Thyroid gland (tissue), 4 donors: ENCODE data around the gene TGM2. TPM values are rescaled to one million over a fixed set of nuclear protein-coding genes. Genes with fewer than 3 reads are reported as not detected.

Source experiments
- DNase-seq, 2 donors: peaks; one replicate each; pipeline ENCODE4 v3.0.0-alpha.2; 2019
- H3K27ac ChIP-seq, 3 donors: fragments of 200-600 bp; sonication (generic); 1 replicate in 2 of 3; 2 replicates in 1 of 3; pipeline ENCODE4 v1.5.1; 2016 to 2019; ENCODE audit warnings: mild to moderate bottlenecking in 1 of 3, moderate library complexity in 1 of 3
- H3K27me3 ChIP-seq: fragments of 200-600 bp; sonication (generic); one replicate; pipeline ENCODE4 v1.5.1; 2019
- H3K36me3 ChIP-seq, 2 donors: fragments of 200-600 bp; sonication (generic); one replicate each; pipeline ENCODE4 v1.5.1; 2016 to 2019
- H3K4me1 ChIP-seq, 2 donors: fragments of 200-600 bp; sonication (generic); one replicate each; pipeline ENCODE4 v1.5.1; 2017 to 2019
- H3K4me3 ChIP-seq, 3 donors: fragments of 200-600 bp; sonication (generic); replicated peaks in 1 of 3; 1 replicate in 2 of 3; 2 replicates in 1 of 3; pipeline ENCODE4 v1.5.1; 2016; ENCODE audit warnings: mild to moderate bottlenecking in 1 of 3
- H3K9me3 ChIP-seq: fragments of 200-600 bp; sonication (generic); one replicate; pipeline ENCODE4 v1.5.1; 2017
- CTCF ChIP-seq, 6 experiments: fragments of 200-600 bp in 3 of 6; fragments of 450-650 bp in 3 of 6; sonication (generic) in 3 of 6; IDR thresholded peaks; one replicate each; pipeline ENCODE4 v1.5.1; 2016 to 2019; ENCODE audit warnings: antibody characterized with exemption in 6 of 6, mild to moderate bottlenecking in 2 of 6, inconsistent platforms in 1 of 6, moderate library complexity in 1 of 6
- POLR2A ChIP-seq, 2 donors: fragments of 450-650 bp; IDR thresholded peaks; one replicate each; pipeline ENCODE4 v1.6.1; 2017; ENCODE audit warnings: antibody characterized with exemption in 2 of 2, mild to moderate bottlenecking in 2 of 2, moderate library complexity in 1 of 2
- WGBS, 2 donors: methylation state at CpG; one replicate each; pipeline ENCODE4 v1.1.5; 2017; 5-methylcytosine and 5-hydroxymethylcytosine counted together
- intact Hi-C: fragments of 100-400 bp; cut with DNase I; formaldehyde crosslinking; loops from one replicate; pipeline ENCODE4 v1.15.1; 2023
- total RNA-seq, 4 donors: library from RNA; depleted of rRNA; stranded (reverse); fragments of >200 nt; gene quantifications; one replicate each; pipeline ENCODE4 v1.2.3, GENCODE V29; 2016

TGM2 gene
- total RNA-seq, 4 donors from 2014 or later, result 16.9 to 133 (median 18.4) TPM

DNA sequence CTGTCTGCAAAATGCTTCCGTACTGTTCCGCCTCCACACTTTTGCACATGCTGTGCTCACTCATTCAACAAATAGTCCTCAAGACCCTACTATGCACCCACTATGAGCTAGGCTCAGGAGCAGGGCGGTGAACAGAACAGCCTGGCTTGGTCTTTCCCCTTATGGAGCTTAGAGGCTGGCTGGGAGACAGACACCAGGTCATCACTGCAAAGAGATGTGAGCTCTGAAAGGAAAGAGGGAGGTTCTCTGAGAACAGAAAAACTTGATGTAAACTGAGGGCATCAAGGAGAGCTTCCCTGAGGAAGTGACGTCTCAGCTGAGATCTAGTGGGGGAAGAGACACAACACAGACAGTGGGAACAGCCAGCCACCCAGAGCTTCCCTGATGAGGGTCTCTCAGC is 31.0 kb upstream of the TGM2 start:
- WGBS, 2 donors, result 86 to 93% methylated on average over 4 of the region's 4 CpGs
- no peak overlapping the region for H3K27ac ChIP-seq

GRCh38 chr20:38195521-38195920 is 30.5 kb upstream of the TGM2 start:
- H3K4me1 ChIP-seq, result peaks cover 0 to 4% of the 10 kb centered on the region in 2 donors
- DNase-seq, result no peak
- no peaks in the 10 kb centered on the region for H3K27me3 ChIP-seq
- 76 to 82% methylated on average over 7 of the region's 7 CpGs for WGBS, 2 donors
- intact Hi-C loops, result no loop called here
- no peaks in the 10 kb centered on the region for H3K9me3 ChIP-seq
- H3K4me3 ChIP-seq, result no peak overlapping the region
- no peak for TF ChIP-seq POLR2A (IDR thresholded peaks at IDR 0.05)
- TF ChIP-seq CTCF (IDR thresholded peaks at IDR 0.05), result no peak
- no peaks in the 10 kb centered on the region for H3K36me3 ChIP-seq
- no peak overlapping the region for H3K27ac ChIP-seq

More for the DNA sequence above, 31.0 kb upstream of the TGM2 start:
- Histone ChIP-seq H3K4me1 (peaks cover 0 to 4% of the 10 kb centered on the region in 2 donors), H3K27me3 (no peaks in the 10 kb centered on the region), H3K36me3 (no peaks in the 10 kb centered on the region), H3K9me3 (no peaks in the 10 kb centered on the region), H3K4me3 (no peak overlapping the region)
- DNase-seq, result no peak
- no peak for TF ChIP-seq POLR2A (IDR thresholded peaks at IDR 0.05)
- no peak for TF ChIP-seq CTCF (IDR thresholded peaks at IDR 0.05)
- intact Hi-C loops, result no loop called here

DNA sequence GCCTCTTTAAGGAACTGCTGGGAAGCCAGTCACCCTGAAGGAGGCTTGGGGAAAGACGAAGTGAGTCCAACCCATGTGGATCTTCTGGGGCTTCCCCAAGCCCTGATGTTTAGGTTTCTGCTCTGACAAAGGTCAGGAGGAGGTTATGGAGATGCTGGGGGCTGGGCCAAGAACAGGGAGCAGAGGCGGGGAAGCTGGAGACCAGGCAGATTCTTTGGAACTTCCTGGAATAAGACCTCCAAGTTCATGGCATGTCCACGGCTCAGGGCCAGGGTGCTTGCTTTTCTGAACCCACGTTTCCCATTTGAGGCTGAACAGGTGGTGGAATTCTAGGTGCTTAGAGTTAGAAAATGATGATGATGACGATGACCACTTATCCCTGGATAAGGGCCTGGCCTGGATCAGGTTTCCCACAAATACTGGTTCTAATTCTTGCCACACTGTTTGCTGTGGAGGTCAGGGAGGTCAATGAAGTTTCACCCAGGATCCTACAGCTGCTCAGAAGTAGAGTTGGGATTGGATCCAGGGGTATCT is 30.0 kb upstream of the TGM2 start:
- WGBS, 2 donors, result 73 to 77% methylated on average over 5 of the region's 5 CpGs
- no peaks in the 10 kb centered on the region for H3K27me3 ChIP-seq
- DNase-seq, result no peak
- no peak overlapping the region for H3K4me3 ChIP-seq
- no peak overlapping the region for H3K27ac ChIP-seq
- no peaks in the 10 kb centered on the region for H3K9me3 ChIP-seq
- peaks cover 0 to 4% of the 10 kb centered on the region in 2 donors for H3K4me1 ChIP-seq
- TF ChIP-seq POLR2A (IDR thresholded peaks at IDR 0.05), result no peak
- no peak for TF ChIP-seq CTCF (IDR thresholded peaks at IDR 0.05)
- H3K36me3 ChIP-seq, result no peaks in the 10 kb centered on the region
- intact Hi-C loops, result no loop called here

- no peak overlapping the region for H3K27ac ChIP-seq
- H3K4me3 ChIP-seq, result no peak overlapping the region
- 87 to 90% methylated on average over 3 to 4 of the region's 4 CpGs for WGBS, 2 donors
- DNase-seq, result no peak
- H3K9me3 ChIP-seq, result no peaks in the 10 kb centered on the region
- TF ChIP-seq CTCF (IDR thresholded peaks at IDR 0.05), result no peak
- TF ChIP-seq POLR2A (IDR thresholded peaks at IDR 0.05), result no peak
- no peaks in the 10 kb centered on the region for H3K27me3 ChIP-seq
- no peaks in the 10 kb centered on the region for H3K36me3 ChIP-seq
- H3K4me1 ChIP-seq, result peaks cover 0 to 4% of the 10 kb centered on the region in 2 donors
- intact Hi-C loops, result no loop called here
These were observed 28.6 kb upstream of the TGM2 start for GRCh38 chr20:38193586-38194105.

GRCh38 chr20:38192323-38192885 is 27.3 kb upstream of the TGM2 start:
- H3K9me3 ChIP-seq, result no peaks in the 10 kb centered on the region
- no peak overlapping the region for H3K4me3 ChIP-seq
- H3K4me1 ChIP-seq, result peaks cover 0 to 4% of the 10 kb centered on the region in 2 donors
- H3K27me3 ChIP-seq, result no peaks in the 10 kb centered on the region
- H3K27ac ChIP-seq, result no peak overlapping the region
- H3K36me3 ChIP-seq, result no peaks in the 10 kb centered on the region
- DNase-seq, result no peak
- WGBS, 2 donors, result 86 to 89% methylated on average over 9 of the region's 9 CpGs
- intact Hi-C loops, result no loop called here
- TF ChIP-seq POLR2A (IDR thresholded peaks at IDR 0.05) (no peak), CTCF (IDR thresholded peaks at IDR 0.05) (no peak)
